GM18505 (cell line): ENCODE measurements around the gene PLPP2.

Source experiments
- ATAC-seq: cut with Tn5 transposase; IDR thresholded peaks from one replicate; pipeline ENCODE4 v1.9.1; 2021; ENCODE audit not compliant: unreplicated experiment
- POLR2A ChIP-seq: IDR thresholded peaks from 4 replicates; pipeline ENCODE4 v1.6.1; 2011; ENCODE audit warnings: borderline replicate concordance; ENCODE audit not compliant: insufficient read depth, insufficient read length; ENCODE audit errors: extremely low read depth

Gene PLPP2

GRCh38 chr19:293436-294110, 2.4 kb upstream of the PLPP2 start:
- no peak for TF ChIP-seq POLR2A
- no peak for ATAC-seq

- no peak for TF ChIP-seq POLR2A
- no peak for ATAC-seq
Measured at GRCh38 chr19:292951-293350, 1.7 kb upstream of the PLPP2 start.

- no peak for ATAC-seq
Measured at GRCh38 chr19:292281-292884, 1.2 kb upstream of the PLPP2 start.

GRCh38 chr19:291561-292280, 518 bp upstream of the PLPP2 start:
- TF ChIP-seq POLR2A: no peak
- no peak for ATAC-seq

More at GRCh38 chr19:292281-292884, 1.2 kb upstream of the PLPP2 start:
- TF ChIP-seq POLR2A: no peak

- no peak for TF ChIP-seq POLR2A
- no peak for ATAC-seq
Measured at GRCh38 chr19:290372-291005, 714 bp downstream of the PLPP2 start.

GRCh38 chr19:289651-290371, 1.4 kb downstream of the PLPP2 start:
- ATAC-seq: no peak
- no peak for TF ChIP-seq POLR2A

- ATAC-seq: no peak
- no peak for TF ChIP-seq POLR2A
Measured at GRCh38 chr19:288911-289310, 2.3 kb downstream of the PLPP2 start.

- ATAC-seq: no peak
Measured at GRCh38 chr19:287381-287871, 3.8 kb downstream of the PLPP2 start.

GRCh38 chr19:283395-283794, 7.8 kb downstream of the PLPP2 start:
- no peak for TF ChIP-seq POLR2A
- no peak for ATAC-seq

More at GRCh38 chr19:287381-287871, 3.8 kb downstream of the PLPP2 start:
- TF ChIP-seq POLR2A: no peak

GRCh38 chr19:282501-282900, 8.7 kb downstream of the PLPP2 start:
- no peak for TF ChIP-seq POLR2A

GRCh38 chr19:281992-282391, 9.2 kb downstream of the PLPP2 start:
- TF ChIP-seq POLR2A: no peak
- no peak for ATAC-seq

More at GRCh38 chr19:282501-282900, 8.7 kb downstream of the PLPP2 start:
- ATAC-seq: no peak

- ATAC-seq: no peak
- TF ChIP-seq POLR2A: no peak
Measured at GRCh38 chr19:281156-281853, 9.9 kb downstream of the PLPP2 start.
